Calu3 (cell line): ENCODE results near the gene PLXNA4. TPM values are rescaled to one million over a fixed set of nuclear protein-coding genes. Genes with fewer than 3 reads are reported as not detected.

Experiments used
- BruUV-seq: library from RNA; stranded (reverse); fragments of 400-500 nt; replicated peaks from 2 replicates; lab custom pipeline; 2021; lab: Mats Ljungman, UMichigan
- CTCF ChIA-PET: fragments of 300-600 bp; sonication (Branson Sonifier 250); formaldehyde crosslinking; loops from one replicate; lab custom pipeline; 2022; ENCODE audit warnings: antibody characterized with exemption; lab: Charles Lee
- DNase-seq: peaks from one replicate; pipeline ENCODE4 v3.0.0; 2022
- H3K27ac Mint-ChIP-seq: one replicate; pipeline ENCODE4 v1.8.0; 2022; ENCODE audit warnings: mixed read lengths; ENCODE audit not compliant: unreplicated experiment
- H3K27me3 Mint-ChIP-seq: one replicate; pipeline ENCODE4 v1.8.0; 2022; ENCODE audit warnings: mixed read lengths; ENCODE audit not compliant: unreplicated experiment
- H3K36me3 Mint-ChIP-seq: one replicate; pipeline ENCODE4 v1.8.0; 2022; ENCODE audit warnings: mild to moderate bottlenecking, moderate library complexity, mixed read lengths; ENCODE audit not compliant: insufficient read depth, unreplicated experiment
- H3K4me1 Mint-ChIP-seq: one replicate; pipeline ENCODE4 v1.8.0; 2022; ENCODE audit warnings: mild to moderate bottlenecking, low read depth, mixed read lengths; ENCODE audit not compliant: unreplicated experiment
- H3K4me3 Mint-ChIP-seq: one replicate; pipeline ENCODE4 v1.8.0; 2022; ENCODE audit warnings: mild to moderate bottlenecking, low read depth, moderate library complexity, mixed read lengths; ENCODE audit not compliant: unreplicated experiment
- H3K9me3 Mint-ChIP-seq: one replicate; pipeline ENCODE4 v1.8.0; 2022; ENCODE audit warnings: low read depth, mixed read lengths; ENCODE audit not compliant: unreplicated experiment
- intact Hi-C: fragments of 100-400 bp; cut with micrococcal nuclease; formaldehyde crosslinking; loops from one replicate; pipeline ENCODE4 v1.10.0; 2022; ENCODE audit not compliant: unreplicated experiment
- total RNA-seq: library from RNA; stranded (reverse); gene quantifications from 2 replicates; pipeline ENCODE4 v1.2.3, GENCODE V29; 2022
- TF ChIP-seq, protein P1 (sequence below): fragments of 200-600 bp; IDR thresholded peaks from one replicate; pipeline ENCODE4 v1.8.0; 2022; ENCODE audit warnings: antibody characterized with exemption; ENCODE audit not compliant: unreplicated experiment

PLXNA4 gene
- total RNA-seq, 1 experiment from 2014 or later, result not detected

GRCh38 chr7:132619967-132620366, 43.7 kb upstream of the PLXNA4 start:
- CTCF ChIA-PET, result no interaction called here
- intact Hi-C loops, result no loop called here
- no TSS peak for BruUV-seq
- Mint-ChIP-seq H3K4me1 (no peaks in the 10 kb centered on the region), H3K9me3 (no peaks in the 10 kb centered on the region), H3K27ac (no peak overlapping the region), H3K4me3 (no peak overlapping the region), H3K27me3 (peaks cover 55% of the 10 kb centered on the region), H3K36me3 (no peaks in the 10 kb centered on the region)
- TF ChIP-seq, protein P1, sequence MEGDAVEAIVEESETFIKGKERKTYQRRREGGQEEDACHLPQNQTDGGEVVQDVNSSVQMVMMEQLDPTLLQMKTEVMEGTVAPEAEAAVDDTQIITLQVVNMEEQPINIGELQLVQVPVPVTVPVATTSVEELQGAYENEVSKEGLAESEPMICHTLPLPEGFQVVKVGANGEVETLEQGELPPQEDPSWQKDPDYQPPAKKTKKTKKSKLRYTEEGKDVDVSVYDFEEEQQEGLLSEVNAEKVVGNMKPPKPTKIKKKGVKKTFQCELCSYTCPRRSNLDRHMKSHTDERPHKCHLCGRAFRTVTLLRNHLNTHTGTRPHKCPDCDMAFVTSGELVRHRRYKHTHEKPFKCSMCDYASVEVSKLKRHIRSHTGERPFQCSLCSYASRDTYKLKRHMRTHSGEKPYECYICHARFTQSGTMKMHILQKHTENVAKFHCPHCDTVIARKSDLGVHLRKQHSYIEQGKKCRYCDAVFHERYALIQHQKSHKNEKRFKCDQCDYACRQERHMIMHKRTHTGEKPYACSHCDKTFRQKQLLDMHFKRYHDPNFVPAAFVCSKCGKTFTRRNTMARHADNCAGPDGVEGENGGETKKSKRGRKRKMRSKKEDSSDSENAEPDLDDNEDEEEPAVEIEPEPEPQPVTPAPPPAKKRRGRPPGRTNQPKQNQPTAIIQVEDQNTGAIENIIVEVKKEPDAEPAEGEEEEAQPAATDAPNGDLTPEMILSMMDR, result no peak
- DNase-seq, result no peak

DNA sequence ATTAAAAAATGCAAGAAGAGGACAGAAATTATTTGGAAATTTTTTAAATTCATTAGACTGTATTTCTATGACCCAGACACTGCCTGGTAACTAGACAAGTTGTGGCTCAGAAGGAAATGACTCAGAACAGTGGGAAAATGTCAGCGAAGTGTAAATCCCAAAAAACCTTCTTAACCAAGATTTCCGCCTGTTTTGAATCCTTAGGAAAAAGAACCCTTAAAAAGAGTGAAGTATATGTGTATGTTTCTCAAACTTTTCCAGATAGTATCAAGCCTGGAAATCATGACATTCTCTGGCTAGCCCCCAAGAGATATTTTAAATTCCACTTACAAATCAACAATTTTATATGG, 42.7 kb upstream of the PLXNA4 start:
- CTCF ChIA-PET, result no interaction called here
- no TSS peak for BruUV-seq
- intact Hi-C loops, result no loop called here
- H3K27me3 Mint-ChIP-seq, result peaks cover 55% of the 10 kb centered on the region
- H3K4me1 Mint-ChIP-seq, result no peaks in the 10 kb centered on the region
- H3K27ac Mint-ChIP-seq, result no peak overlapping the region
- no peaks in the 10 kb centered on the region for H3K36me3 Mint-ChIP-seq
- DNase-seq, result no peak
- no peaks in the 10 kb centered on the region for H3K9me3 Mint-ChIP-seq
- H3K4me3 Mint-ChIP-seq, result no peak overlapping the region
- TF ChIP-seq, protein P1, result no peak

GRCh38 chr7:132618271-132618955, 42.1 kb upstream of the PLXNA4 start:
- TF ChIP-seq, protein P1, result no peak
- CTCF ChIA-PET, result no interaction called here
- intact Hi-C loops, result no loop called here
- no peaks in the 10 kb centered on the region for H3K9me3 Mint-ChIP-seq
- no peak for DNase-seq
- no peak overlapping the region for H3K27ac Mint-ChIP-seq
- no peak overlapping the region for H3K4me3 Mint-ChIP-seq
- no peaks in the 10 kb centered on the region for H3K36me3 Mint-ChIP-seq
- H3K4me1 Mint-ChIP-seq, result no peaks in the 10 kb centered on the region
- peaks cover 57% of the 10 kb centered on the region for H3K27me3 Mint-ChIP-seq
- BruUV-seq, result no TSS peak

DNA sequence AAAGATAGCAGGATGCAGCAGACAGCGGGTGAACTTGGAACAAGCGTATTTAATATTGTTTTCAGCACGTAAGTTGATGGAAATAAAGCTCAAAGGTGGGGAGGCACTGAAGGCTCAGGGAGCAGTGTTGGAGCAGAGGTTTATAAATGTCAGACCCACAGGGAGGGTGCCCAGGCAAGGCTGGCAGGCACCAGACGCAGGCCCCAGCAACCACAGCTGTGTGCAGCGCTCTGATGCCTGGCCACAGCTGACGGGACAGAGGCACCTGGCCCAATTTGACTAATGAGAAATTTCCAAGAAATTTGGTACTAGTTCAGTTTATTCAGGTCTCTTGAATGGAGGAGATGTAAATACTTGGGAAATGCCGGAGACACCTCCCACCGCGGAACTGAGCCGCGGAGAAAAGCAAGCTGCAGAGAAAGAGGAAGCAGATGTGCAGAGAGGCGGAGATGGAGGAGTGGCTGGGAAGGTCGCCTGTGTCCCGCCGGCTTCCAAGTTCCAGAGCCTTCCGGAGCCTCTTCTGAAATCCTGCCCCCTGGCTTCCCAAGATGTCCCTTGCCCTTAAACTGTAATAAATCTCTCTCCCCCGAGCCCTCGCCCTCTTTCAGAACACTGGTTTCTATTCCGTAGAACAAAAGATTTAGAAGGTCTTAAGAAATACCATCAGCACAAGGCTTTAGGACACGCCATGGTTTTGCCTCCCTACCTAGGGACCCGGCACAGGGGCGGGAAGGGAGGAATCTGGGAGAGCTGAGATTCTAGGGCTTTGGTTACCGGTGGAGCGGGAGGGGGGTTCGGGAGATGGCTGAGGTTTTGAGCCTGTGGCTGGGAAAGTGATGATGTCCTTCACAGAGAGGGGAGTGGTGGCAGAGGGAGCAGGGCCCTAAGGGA, 38.4 kb upstream of the PLXNA4 start:
- H3K27ac Mint-ChIP-seq, result no peak overlapping the region
- no TSS peak for BruUV-seq
- no peaks in the 10 kb centered on the region for H3K36me3 Mint-ChIP-seq
- no peak overlapping the region for H3K4me3 Mint-ChIP-seq
- intact Hi-C loops, result no loop called here
- no peaks in the 10 kb centered on the region for H3K9me3 Mint-ChIP-seq
- TF ChIP-seq, protein P1, result no peak
- DNase-seq, result peak; percentile 2
- peaks cover 88% of the 10 kb centered on the region for H3K27me3 Mint-ChIP-seq
- no peaks in the 10 kb centered on the region for H3K4me1 Mint-ChIP-seq
- CTCF ChIA-PET, result no interaction called here
